ACC112 (cell line): ENCODE results near the gene OSBPL8.
"Not testable (repeated sequence)": the region's sequence is repeated elsewhere in the genome, so short reads cannot be mapped to it uniquely, and the experiment has no call there.

Experiments used
- H2AFZ ChIP-seq: fragments of 200-600 bp; sonication (generic); one replicate; pipeline ENCODE4 v1.6.0; 2017; ENCODE audit warnings: antibody characterized with exemption, low read length; ENCODE audit not compliant: unreplicated experiment
- H3K27ac ChIP-seq: fragments of 200-600 bp; sonication (generic); 2 replicates; pipeline ENCODE4 v1.5.1; 2014; ENCODE audit warnings: low read depth, mild to moderate bottlenecking, antibody characterized with exemption, low read length, moderate library complexity
- H3K27me3 ChIP-seq: fragments of 200-600 bp; sonication (generic); 2 replicates; pipeline ENCODE4 v1.6.1; 2014; ENCODE audit warnings: mild to moderate bottlenecking, antibody characterized with exemption, low read length, moderate library complexity, mixed read lengths; ENCODE audit not compliant: insufficient read depth
- H3K36me3 ChIP-seq: fragments of 200-600 bp; sonication (generic); 2 replicates; pipeline ENCODE4 v1.6.1; 2016; ENCODE audit warnings: mild to moderate bottlenecking, antibody characterized with exemption, low read length, moderate library complexity, mixed read lengths; ENCODE audit not compliant: insufficient read depth
- H3K4me1 ChIP-seq: fragments of 200-600 bp; sonication (generic); one replicate; pipeline ENCODE4 v1.6.1; 2016; ENCODE audit warnings: low read length, mixed read lengths; ENCODE audit not compliant: insufficient read depth, unreplicated experiment, control insufficient read depth
- H3K4me3 ChIP-seq: fragments of 200-600 bp; sonication (generic); 2 replicates; pipeline ENCODE4 v1.5.1; 2014; ENCODE audit warnings: mild to moderate bottlenecking, low read depth, low read length
- H3K79me2 ChIP-seq: fragments of 200-600 bp; sonication (generic); one replicate; pipeline ENCODE4 v1.6.0; 2016; ENCODE audit warnings: low read length; ENCODE audit not compliant: control insufficient read depth, unreplicated experiment, insufficient read depth

OSBPL8 gene

GRCh38 chr12:76341436-76342030 is 218.0 kb downstream of the OSBPL8 start:
- Histone ChIP-seq H3K4me1 (peaks cover 44% of the 10 kb centered on the region), H3K27ac (peak overlapping the region; percentile 35), H2AFZ (no peak overlapping the region), H3K4me3 (no peak overlapping the region), H3K79me2 (peaks cover 13% of the 10 kb centered on the region), H3K27me3 (no peaks in the 10 kb centered on the region), H3K36me3 (peaks cover 4% of the 10 kb centered on the region; the same call in 1 of the 2 replicates)

- peaks cover 4% of the 10 kb centered on the region; the same call in 1 of the 2 replicates for H3K36me3 ChIP-seq
- H3K79me2 ChIP-seq: peaks cover 6% of the 10 kb centered on the region
- no peak overlapping the region for H3K4me3 ChIP-seq
- peaks cover 37% of the 10 kb centered on the region for H3K4me1 ChIP-seq
- H2AFZ ChIP-seq: no peak overlapping the region
- H3K27me3 ChIP-seq: no peaks in the 10 kb centered on the region
- peak overlapping the region; percentile 35 for H3K27ac ChIP-seq
Measured at GRCh38 chr12:76340680-76341435, 218.7 kb downstream of the OSBPL8 start.

- Histone ChIP-seq H3K4me1 (peaks cover 29% of the 10 kb centered on the region), H3K36me3 (peaks cover 4% of the 10 kb centered on the region; the same call in 1 of the 2 replicates), H3K79me2 (no peaks in the 10 kb centered on the region), H3K4me3 (peak overlapping the region; percentile 19; the same call in 1 of the 2 replicates), H2AFZ (peak overlapping the region; percentile 69), H3K27ac (peak overlapping the region; percentile 46), H3K27me3 (no peaks in the 10 kb centered on the region)
Measured at GRCh38 chr12:76337583-76337982, 222.0 kb downstream of the OSBPL8 start.

- Histone ChIP-seq H3K27me3 (no peaks in the 10 kb centered on the region), H3K79me2 (no peaks in the 10 kb centered on the region), H3K36me3 (peaks cover 7% of the 10 kb centered on the region; the same call in 1 of the 2 replicates), H3K27ac (no peak overlapping the region), H2AFZ (no peak overlapping the region), H3K4me1 (peaks cover 25% of the 10 kb centered on the region), H3K4me3 (no peak overlapping the region)
Measured at GRCh38 chr12:76332606-76333005, 227.0 kb downstream of the OSBPL8 start.

- peak overlapping the region; percentile 87 for H3K27ac ChIP-seq
- no peaks in the 10 kb centered on the region for H3K79me2 ChIP-seq
- H2AFZ ChIP-seq: peak overlapping the region; percentile 5
- no peak overlapping the region for H3K4me3 ChIP-seq
- H3K36me3 ChIP-seq: peaks cover 3% of the 10 kb centered on the region; the same call in 1 of the 2 replicates
- H3K27me3 ChIP-seq: no peaks in the 10 kb centered on the region
- peaks cover 16% of the 10 kb centered on the region for H3K4me1 ChIP-seq
Measured at GRCh38 chr12:76329606-76330005, 230.0 kb downstream of the OSBPL8 start.

- H3K27ac ChIP-seq: peak overlapping the region; percentile 87
- H2AFZ ChIP-seq: peak overlapping the region; percentile 5
- peaks cover 3% of the 10 kb centered on the region; the same call in 1 of the 2 replicates for H3K36me3 ChIP-seq
- no peaks in the 10 kb centered on the region for H3K27me3 ChIP-seq
- H3K4me1 ChIP-seq: peaks cover 16% of the 10 kb centered on the region
- H3K79me2 ChIP-seq: no peaks in the 10 kb centered on the region
- peak overlapping the region; percentile 22 for H3K4me3 ChIP-seq
Measured at GRCh38 chr12:76329159-76329558, 230.4 kb downstream of the OSBPL8 start.

GRCh38 chr12:76319595-76320319 is 239.8 kb downstream of the OSBPL8 start:
- H3K4me1 ChIP-seq, H2AFZ ChIP-seq, H3K4me3 ChIP-seq, H3K79me2 ChIP-seq, H3K27me3 ChIP-seq, H3K36me3 ChIP-seq, H3K27ac ChIP-seq: not testable (repeated sequence)

GRCh38 chr12:76318773-76319594 is 240.6 kb downstream of the OSBPL8 start:
- Histone ChIP-seq H3K36me3 (no peaks in the 10 kb centered on the region), H2AFZ (no peak overlapping the region), H3K4me3 (no peak overlapping the region), H3K4me1 (no peaks in the 10 kb centered on the region), H3K27me3 (no peaks in the 10 kb centered on the region), H3K79me2 (no peaks in the 10 kb centered on the region), H3K27ac (no peak overlapping the region)

- H3K27me3 ChIP-seq: no peaks in the 10 kb centered on the region
Measured at GRCh38 chr12:76317976-76318375, 241.6 kb downstream of the OSBPL8 start.

GRCh38 chr12:76316468-76316867 is 243.1 kb downstream of the OSBPL8 start:
- no peaks in the 10 kb centered on the region for H3K27me3 ChIP-seq
- no peak overlapping the region for H3K27ac ChIP-seq
- no peaks in the 10 kb centered on the region for H3K36me3 ChIP-seq
- no peak overlapping the region for H2AFZ ChIP-seq
- no peaks in the 10 kb centered on the region for H3K79me2 ChIP-seq
- H3K4me1 ChIP-seq: peaks cover 8% of the 10 kb centered on the region
- no peak overlapping the region for H3K4me3 ChIP-seq

More at GRCh38 chr12:76317976-76318375, 241.6 kb downstream of the OSBPL8 start:
- no peaks in the 10 kb centered on the region for H3K79me2 ChIP-seq
- H3K4me3 ChIP-seq: no peak overlapping the region
- H2AFZ ChIP-seq: no peak overlapping the region
- no peak overlapping the region for H3K27ac ChIP-seq
- no peaks in the 10 kb centered on the region for H3K36me3 ChIP-seq
- no peaks in the 10 kb centered on the region for H3K4me1 ChIP-seq
